Measurements from ENCODE around the gene CTNS. TPM values are rescaled to one million over a fixed set of nuclear protein-coding genes. Genes with fewer than 3 reads are reported as not detected.
A peak's percentile ranks its signal among the peaks of the same experiment; 100 is the strongest.

CTNS gene
- total and polyA plus RNA-seq, 2 of the 13 experiments (the other 11 are each of a cell fraction or from before 2014, with no cell fraction given), result 9.5 to 13.7 TPM

- TF ChIP-seq, protein P1, sequence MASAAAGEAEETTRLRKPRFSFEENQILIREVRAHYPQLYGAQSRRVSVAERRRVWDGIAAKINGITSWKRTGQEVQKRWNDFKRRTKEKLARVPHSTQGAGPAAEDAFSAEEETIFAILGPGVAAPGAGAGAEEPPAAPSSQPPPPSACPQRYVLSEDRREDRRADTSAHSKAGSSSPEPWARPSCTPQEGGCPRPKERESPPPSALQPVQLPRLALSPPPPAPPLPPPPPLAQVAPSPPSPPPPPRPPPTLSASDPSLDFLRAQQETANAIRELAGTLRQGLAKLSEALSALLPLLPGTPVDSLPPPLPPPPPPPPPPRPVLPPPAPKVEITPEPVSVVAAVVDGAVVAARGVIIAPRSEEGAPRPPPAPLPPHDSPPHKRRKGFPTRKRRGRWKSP (CRISPR knock-in tag; IDR thresholded peaks at IDR 0.05), result peak; percentile 51; the same call in 1 of the 2 replicates
- TF ChIP-seq ZNF761 (CRISPR knock-in tag; conservative IDR thresholded peaks at IDR 0.05) (peak; percentile 71; the same call in 1 of the 2 replicates), NRL (CRISPR knock-in tag; IDR thresholded peaks at IDR 0.05; ENCODE audit: borderline replicate concordance) (peak; percentile 41; the same call in 1 of the 2 replicates), ZNF790 (CRISPR knock-in tag; IDR thresholded peaks at IDR 0.05; ENCODE audit: borderline replicate concordance) (no peak), PHF21A (CRISPR knock-in tag; IDR thresholded peaks at IDR 0.05) (peak; percentile 80; the same call in 1 of the 2 replicates), ZNF768 (CRISPR knock-in tag; IDR thresholded peaks at IDR 0.05) (peak; percentile 39; the same call in 1 of the 2 replicates), ZBTB39 (CRISPR knock-in tag; IDR thresholded peaks at IDR 0.05) (peak; percentile 69; the same call in 1 of the 2 replicates), E2F2 (CRISPR knock-in tag; IDR thresholded peaks at IDR 0.05; ENCODE audit: borderline replicate concordance) (peak; percentile 39; the same call in 1 of the 2 replicates), ZNF225 (CRISPR knock-in tag; IDR thresholded peaks at IDR 0.05) (no peak), ZNF501 (CRISPR knock-in tag; IDR thresholded peaks at IDR 0.05) (peak; percentile 92), RBM39 (IDR thresholded peaks at IDR 0.05; ENCODE audit: low read depth, low read length, poor library complexity, severe bottlenecking) (peak; percentile 82), ZIK1 (CRISPR knock-in tag; IDR thresholded peaks at IDR 0.05; ENCODE audit: borderline replicate concordance, low read depth) (peak; percentile 62; the same call in 1 of the 2 replicates), DNMT3B (CRISPR knock-in tag; conservative IDR thresholded peaks at IDR 0.05) (peak; percentile 68; the same call in 1 of the 2 replicates), HNRNPK (IDR thresholded peaks at IDR 0.05; ENCODE audit: low read depth, low read length, poor library complexity, severe bottlenecking) (peak; percentile 51), MTF1 (CRISPR knock-in tag; IDR thresholded peaks at IDR 0.05) (peak; percentile 53; the same call in 1 of the 2 replicates), ZBTB7A (CRISPR knock-in tag; IDR thresholded peaks at IDR 0.05) (no peak)
- TF ChIP-seq, protein P2, sequence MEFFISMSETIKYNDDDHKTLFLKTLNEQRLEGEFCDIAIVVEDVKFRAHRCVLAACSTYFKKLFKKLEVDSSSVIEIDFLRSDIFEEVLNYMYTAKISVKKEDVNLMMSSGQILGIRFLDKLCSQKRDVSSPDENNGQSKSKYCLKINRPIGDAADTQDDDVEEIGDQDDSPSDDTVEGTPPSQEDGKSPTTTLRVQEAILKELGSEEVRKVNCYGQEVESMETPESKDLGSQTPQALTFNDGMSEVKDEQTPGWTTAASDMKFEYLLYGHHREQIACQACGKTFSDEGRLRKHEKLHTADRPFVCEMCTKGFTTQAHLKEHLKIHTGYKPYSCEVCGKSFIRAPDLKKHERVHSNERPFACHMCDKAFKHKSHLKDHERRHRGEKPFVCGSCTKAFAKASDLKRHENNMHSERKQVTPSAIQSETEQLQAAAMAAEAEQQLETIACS (CRISPR knock-in tag; IDR thresholded peaks at IDR 0.05), result peak; percentile 39; the same call in 1 of the 2 replicates
- TF ChIP-seq, protein P3, sequence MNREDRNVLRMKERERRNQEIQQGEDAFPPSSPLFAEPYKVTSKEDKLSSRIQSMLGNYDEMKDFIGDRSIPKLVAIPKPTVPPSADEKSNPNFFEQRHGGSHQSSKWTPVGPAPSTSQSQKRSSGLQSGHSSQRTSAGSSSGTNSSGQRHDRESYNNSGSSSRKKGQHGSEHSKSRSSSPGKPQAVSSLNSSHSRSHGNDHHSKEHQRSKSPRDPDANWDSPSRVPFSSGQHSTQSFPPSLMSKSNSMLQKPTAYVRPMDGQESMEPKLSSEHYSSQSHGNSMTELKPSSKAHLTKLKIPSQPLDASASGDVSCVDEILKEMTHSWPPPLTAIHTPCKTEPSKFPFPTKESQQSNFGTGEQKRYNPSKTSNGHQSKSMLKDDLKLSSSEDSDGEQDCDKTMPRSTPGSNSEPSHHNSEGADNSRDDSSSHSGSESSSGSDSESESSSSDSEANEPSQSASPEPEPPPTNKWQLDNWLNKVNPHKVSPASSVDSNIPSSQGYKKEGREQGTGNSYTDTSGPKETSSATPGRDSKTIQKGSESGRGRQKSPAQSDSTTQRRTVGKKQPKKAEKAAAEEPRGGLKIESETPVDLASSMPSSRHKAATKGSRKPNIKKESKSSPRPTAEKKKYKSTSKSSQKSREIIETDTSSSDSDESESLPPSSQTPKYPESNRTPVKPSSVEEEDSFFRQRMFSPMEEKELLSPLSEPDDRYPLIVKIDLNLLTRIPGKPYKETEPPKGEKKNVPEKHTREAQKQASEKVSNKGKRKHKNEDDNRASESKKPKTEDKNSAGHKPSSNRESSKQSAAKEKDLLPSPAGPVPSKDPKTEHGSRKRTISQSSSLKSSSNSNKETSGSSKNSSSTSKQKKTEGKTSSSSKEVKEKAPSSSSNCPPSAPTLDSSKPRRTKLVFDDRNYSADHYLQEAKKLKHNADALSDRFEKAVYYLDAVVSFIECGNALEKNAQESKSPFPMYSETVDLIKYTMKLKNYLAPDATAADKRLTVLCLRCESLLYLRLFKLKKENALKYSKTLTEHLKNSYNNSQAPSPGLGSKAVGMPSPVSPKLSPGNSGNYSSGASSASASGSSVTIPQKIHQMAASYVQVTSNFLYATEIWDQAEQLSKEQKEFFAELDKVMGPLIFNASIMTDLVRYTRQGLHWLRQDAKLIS (CRISPR knock-in tag; IDR thresholded peaks at IDR 0.05), result no peak; the same call in 1 of the 2 replicates
Measured at GRCh38 chr17:3668279-3669084, 31.9 kb downstream of the CTNS start, which contains the start of the genes EMC6 and TAX1BP3 (continued).

Measured in HepG2 (cell line).